Breast epithelium (tissue), 3 donors: ENCODE measurements around the gene BAAT.

Source experiments
- POLR2A ChIP-seq: fragments of 450-650 bp; IDR thresholded peaks from one replicate; pipeline ENCODE4 v1.6.1; 2016; ENCODE audit warnings: antibody characterized with exemption, mild to moderate bottlenecking, moderate library complexity
- POLR2AphosphoS5 ChIP-seq, 3 donors: sonication (generic); formaldehyde crosslinking; IDR thresholded peaks; one replicate each; pipeline ENCODE4 v1.6.1; 2017; ENCODE audit warnings: antibody characterized with exemption in 3 of 3

DNA sequence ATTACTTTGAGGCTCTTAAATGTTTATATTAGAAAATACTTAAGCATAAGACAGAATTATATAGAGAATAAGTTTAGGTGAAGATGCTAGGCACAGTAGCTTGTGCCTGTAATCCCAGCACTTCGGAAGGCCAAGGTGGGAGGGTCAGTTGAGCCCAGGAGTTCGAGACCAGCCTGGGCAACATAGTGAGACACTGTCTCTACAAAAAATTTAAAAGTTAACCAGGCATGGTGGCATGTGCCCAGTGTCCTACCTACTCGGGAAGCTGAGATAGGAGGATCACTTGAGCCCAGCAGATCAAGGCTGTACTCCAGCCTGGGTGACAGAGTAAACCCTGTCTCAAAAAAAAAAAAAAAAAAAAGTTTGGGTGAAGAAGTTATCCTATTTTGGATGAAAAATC, 61.7 kb downstream of the BAAT start:
- TF ChIP-seq POLR2A (no peak), POLR2AphosphoS5 (IDR thresholded peaks at IDR 0.05) (no peak)
